D341Med (cell line): Measurements from ENCODE around the gene AJM1.

ENCODE experiments used
- DNase-seq: peaks from one replicate; pipeline ENCODE4 v3.0.0; 2012; ENCODE audit warnings: low spot score

Gene AJM1

DNA sequence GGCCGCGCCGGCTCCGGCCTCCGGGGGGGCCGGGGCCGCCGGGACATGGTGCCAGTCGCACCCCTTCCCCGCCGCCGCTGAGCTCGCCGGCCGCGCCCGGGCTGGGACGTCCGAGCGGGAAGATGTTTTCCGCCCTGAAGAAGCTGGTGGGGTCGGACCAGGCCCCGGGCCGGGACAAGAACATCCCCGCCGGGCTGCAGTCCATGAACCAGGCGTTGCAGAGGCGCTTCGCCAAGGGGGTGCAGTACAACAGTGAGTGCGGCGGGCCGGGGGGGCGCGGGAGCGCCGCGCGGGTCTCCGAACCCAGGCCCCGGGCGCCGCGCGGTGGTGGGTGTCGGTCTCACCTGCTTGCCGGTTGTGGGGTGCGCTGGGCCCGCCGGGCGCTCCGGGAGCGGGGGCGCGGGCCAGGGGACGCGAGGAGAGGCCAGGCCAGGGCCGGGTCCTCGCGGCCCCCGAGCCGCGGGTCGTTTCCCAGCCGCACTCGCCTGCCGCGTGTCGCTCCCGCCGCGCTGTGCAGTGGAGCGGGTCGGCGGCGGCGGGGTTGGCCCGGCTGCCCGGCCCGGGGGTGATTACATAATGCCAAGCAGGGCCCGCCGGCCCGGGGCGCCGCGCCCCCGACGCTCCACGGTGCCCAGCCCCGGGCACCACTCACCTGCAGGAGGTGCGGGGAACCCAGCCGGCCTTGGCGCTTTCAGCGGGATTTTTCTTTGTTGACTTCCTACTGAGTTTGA lies 34.0 kb upstream of the AJM1 start:
- peak; percentile 76 for DNase-seq

DNA sequence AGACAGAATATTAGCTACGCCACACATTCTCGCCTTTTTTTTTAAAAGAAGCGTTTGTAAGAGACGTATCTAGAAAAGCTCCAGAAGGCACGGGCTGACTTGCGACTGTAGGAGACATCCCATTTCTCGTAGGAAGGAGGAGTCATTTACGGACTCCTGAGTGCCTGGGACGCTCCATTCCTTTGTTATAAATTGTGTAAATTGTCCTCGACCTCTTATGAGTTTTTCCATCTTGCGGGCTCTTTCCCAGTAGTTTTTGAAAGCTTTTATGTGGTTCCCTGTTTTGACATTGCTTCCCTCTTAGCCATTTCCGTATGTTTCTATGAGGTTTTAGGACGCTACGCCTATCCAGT lies 33.5 kb upstream of the AJM1 start:
- no peak for DNase-seq

DNA sequence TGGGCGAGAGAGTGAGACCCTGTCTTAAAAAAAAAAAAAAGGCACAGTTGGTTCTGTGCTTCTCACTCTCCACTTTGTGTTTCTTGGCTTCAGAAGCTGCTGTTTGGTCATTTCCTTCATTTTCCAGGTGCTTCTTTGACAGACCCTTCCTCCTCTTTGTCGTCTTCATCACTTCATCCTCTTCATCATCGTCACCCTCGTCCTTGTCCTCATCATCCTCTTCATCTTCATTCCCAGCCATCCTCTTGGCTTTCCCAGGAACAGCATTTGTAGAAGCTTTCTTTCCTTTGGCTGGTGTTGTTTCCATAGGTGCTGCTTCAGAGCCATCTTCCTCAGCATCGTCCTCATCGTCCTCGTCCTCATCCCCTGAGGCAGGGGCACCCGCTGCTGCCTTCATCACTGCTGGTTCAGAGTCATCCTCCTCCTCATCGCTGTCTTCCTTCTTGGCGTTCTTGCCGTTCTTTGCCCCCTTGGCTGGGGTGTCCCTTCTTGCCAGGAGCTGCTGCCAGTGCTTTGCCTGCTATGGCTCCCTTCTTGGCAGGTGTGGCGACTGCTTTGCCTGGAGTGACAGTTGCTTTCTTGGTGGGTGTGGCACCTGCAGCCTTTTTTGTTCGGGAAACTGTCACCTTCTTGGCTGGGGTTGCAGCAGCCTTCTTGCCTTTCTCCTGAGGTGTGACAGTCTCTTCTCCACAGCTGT lies 27.4 kb upstream of the AJM1 start:
- no peak for DNase-seq

DNA sequence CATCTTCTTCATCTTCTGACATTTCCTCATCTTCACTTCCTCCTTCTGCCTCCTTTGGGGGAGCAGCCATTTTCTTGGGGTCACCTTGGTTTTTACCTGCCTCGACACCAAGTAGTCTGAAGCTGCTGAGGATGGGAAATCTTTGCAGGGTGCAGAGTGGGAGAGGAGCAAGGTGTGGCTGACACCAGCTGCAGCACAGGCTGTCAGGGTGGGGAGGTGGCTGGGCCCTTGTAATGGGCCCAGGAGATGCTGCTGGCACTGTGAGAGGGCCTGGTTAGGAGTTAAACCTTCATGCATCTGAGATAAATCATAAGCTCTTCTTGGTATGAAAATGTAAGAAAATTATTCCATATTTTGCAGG lies 26.9 kb upstream of the AJM1 start:
- no peak for DNase-seq

DNA sequence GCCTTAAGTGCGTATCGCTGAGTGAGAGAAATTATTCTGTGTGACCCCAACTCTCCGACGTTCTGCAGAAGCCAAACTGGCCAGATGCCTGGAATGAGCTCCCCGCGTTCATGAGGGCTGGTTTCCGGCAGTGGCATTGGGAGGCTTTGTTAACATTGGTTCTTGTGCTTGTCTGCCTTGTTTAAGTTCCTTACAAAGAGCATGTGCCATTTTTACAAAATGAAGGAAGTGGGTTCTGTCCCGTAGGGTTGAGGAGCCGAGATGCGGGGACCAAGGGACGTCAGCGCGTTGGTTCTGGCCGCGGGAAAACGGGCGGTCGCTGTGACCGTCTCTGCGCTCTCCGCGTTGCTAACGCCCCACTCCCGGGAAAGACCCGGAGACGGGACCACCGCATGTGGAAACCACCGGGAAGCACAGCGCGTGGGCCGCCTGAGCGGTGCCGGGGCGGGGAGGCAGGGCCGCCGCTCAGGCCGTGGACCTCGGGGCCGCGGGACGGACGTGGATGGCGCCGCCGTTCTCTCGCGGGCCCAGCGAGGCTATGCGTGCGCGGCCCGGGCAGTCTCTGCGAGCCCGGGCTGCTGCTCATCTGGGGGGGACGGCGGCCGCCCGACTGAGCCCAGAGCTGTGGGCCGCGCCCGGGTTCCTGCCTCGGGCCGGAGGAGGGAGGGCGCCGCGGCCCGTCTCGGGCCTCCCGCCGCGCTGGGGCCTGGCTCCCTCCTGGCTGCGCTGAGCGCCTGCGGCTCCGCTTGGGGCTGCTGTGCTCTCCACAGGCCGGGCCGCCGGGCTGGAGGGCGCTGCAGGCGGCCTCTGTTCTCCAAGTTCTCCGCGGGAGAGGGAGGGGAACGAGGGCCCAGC lies 21.1 kb upstream of the AJM1 start:
- no peak for DNase-seq

DNA sequence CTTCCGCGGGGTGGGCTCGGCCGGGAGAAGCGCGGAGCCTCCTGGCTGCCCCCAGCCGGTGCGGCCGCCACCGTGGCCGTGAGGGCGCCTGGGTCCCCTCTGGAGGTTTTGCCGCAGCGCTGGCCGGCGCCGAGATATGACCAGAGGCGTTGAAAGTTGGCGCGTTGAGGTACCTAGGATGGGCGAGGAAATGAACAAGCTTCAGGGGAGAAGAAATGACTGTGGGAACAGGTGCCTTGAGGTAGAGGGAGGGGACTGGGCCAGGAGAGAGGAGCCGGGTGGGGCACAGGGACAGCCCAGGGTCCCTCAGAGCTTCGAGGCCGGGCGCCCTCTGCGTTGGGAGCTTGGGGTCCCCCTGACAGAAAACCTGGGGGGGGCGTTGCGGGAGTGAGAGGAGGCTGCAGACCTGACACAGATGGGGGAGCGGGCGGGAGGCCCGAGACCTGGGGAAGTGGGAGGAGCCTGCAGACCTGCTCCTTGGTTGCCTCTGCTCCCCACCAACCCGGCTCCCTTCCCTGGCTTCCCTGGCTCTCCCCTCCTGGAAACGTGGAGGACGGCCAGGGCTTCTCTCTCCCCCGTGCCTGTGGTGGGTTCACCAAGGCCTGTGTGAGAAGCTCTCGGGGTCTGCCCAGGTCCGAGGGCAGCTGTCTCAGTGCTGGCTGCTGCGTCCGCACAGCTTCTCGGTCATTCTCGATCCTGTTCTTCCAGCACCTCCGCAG lies 20.3 kb upstream of the AJM1 start:
- DNase-seq, result no peak

DNA sequence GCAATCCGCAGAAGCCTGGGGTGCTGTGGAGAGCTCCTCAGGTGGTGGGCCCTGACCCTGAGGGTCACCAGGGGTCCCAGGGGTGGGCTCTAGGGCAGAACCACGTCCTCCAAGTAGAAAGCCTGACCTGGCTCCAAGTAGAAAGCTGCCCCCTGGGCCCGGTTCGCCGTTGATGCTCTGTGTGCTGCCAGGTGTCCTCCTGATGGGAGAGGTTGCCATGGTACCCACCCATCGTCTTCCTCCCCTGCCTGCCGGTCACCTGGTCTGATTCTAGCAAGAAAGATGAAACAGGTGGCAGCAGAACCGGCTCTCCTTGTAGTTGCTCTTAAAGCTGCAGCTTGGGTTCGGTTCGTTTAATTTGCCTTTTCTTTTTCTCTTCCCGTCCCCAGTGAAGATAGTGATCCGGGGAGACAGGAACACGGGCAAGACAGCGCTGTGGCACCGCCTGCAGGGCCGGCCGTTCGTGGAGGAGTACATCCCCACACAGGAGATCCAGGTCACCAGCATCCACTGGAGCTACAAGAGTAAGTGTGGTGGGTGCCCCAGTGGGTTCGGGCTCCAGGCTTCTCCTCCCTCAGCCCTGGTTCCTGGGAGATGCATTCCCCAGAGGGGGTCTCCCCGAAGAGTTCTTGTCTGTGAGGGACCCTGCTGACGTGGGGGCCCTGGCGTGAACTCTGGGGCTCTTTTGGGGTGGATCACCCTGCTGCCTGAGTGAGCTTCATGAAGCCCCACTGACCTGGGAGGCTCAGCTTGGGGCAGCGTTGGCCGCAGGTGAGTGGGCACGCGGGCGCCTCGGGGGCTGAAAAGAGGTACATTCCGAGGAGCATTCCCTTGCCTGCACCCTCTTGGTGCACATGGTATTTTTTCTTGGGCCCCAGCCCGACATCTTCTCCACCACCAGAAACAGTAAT lies 18.9 kb upstream of the AJM1 start:
- no peak for DNase-seq

DNA sequence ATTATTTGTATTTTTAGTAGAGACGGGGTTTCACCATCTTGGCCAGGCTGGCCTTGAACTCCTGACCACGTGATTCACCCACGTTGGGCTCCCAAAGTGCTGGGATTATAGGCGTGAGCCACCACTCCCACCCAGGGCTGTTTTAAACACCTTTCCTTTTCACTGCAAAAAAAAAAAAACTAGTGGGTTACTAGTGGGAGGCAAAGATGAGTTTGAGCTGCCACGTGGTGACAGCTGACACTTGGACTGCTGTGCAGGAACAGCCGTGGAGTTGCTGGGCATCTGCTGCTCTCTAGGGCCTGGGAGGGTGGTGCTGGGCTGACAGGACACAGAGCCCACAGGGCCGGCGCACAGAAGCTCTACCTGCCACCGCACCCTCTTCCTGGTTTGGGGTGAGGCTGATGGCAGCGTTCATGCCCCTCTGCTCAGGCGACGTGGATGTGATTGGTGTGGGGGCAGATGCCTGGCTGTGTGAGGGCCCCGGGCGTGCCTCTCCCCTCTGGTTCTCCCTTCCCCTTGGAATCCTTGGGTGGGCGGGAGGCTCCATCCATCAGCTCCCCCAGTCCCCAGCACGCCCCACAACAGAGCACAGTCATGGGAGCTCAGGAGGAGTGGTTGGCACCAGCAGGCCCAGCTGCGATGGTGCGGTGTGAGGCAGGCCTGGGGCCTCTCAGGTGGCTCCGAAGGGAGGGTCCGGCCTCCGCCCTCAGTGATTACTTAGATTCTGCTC lies 17.6 kb upstream of the AJM1 start:
- DNase-seq, result no peak

DNA sequence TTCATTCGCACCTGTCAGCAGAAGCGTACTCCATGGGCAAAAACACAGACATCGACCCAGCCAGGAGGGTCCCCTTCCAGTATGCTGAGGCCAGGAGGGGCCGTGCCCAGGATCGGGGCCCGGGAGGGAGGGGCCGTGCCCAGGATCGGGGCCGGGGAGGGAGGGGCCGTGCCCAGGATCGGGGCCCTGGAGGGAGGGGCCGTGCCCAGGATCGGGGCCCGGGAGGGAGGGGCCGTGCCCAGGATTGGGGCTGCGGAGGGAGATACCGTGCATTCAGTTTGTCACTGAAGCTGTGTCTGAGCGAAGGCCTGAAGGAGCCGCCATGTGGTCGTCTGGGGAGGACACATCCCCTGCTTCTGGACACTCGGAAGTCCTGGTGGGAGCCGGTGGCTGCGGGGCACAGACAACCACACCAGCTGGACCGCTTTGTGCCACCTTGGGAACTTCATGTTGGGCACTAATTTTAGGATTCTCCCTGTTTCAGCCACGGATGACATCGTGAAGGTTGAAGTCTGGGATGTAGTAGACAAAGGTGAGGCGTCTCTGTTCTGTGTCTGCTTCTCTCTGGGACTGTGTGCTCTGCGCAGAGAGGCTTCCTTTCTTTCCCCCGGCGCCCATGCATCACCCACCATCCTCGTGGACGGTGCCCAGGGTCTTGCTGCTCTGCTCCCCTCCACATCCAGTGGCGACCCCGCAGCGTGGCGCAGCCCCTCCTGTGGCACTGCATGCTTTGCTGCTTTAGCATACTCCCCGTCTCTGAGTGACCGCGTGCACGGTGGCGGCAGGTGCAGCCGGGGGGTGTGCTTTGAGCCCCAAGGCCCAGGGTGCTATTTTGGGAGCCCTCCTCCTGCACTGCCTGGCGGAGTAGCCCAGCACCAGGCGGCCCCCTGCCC lies 16.7 kb upstream of the AJM1 start:
- DNase-seq, result no peak

DNA sequence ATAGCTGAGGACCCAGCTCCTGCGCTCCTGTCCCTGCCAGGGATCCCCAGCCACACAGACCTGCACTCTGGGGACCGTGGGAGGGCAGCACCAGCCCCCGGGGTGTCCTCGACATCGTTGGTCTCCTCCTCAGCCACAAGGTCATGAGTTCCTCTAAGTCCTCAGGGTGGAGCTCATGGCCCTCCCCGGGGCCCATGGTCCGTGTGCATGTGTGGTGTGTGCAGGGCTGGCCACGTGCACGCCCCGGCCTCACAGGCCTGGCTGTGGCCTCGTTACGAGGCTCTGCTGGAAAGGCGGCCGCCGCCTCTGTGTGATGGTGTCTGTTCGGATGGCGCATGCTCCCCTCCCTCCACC lies 16.1 kb upstream of the AJM1 start:
- no peak for DNase-seq

DNA sequence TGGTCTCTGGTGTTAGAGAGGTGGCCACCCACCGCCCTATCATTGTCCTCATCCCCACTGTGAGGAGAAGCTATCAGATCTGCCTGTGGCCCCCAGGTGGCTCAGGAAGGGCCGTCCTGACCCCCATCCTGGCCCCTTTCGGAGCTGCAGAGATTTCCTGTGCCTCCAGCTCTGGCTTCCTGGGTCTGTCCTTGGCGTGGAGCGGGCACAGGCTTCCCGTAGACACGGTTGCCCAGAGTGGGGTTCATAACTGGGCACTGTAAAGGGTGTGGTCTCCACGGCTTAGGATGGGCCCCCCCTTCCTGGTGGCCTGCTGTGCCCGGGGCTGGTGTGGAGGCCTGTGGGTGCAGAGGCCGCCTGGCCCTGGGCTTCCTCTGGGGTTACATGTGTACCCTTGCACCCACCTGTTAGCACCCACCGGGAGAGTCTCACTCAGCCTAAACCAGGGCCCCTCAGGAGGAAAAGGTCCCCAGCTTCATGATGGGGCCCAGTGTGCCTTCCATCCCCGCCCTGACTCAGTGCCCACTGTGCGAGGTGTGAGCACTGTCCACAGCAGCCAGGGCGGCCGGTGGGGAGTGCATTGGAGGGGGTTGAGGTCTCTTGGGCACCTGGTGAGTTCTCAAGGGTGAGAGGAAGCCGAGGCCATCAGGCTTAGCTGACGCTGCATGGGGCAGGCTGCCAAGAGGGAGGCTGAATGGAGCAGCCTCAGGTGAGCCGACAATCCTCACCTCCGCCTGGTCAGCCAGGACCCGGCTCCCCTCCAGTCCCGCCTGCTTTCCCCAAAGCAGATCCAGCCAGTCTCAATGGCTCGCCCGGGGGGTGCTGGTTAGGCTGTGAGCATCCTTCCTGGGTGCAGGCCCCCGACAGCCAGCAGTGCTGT lies 15.3 kb upstream of the AJM1 start:
- DNase-seq, result no peak

DNA sequence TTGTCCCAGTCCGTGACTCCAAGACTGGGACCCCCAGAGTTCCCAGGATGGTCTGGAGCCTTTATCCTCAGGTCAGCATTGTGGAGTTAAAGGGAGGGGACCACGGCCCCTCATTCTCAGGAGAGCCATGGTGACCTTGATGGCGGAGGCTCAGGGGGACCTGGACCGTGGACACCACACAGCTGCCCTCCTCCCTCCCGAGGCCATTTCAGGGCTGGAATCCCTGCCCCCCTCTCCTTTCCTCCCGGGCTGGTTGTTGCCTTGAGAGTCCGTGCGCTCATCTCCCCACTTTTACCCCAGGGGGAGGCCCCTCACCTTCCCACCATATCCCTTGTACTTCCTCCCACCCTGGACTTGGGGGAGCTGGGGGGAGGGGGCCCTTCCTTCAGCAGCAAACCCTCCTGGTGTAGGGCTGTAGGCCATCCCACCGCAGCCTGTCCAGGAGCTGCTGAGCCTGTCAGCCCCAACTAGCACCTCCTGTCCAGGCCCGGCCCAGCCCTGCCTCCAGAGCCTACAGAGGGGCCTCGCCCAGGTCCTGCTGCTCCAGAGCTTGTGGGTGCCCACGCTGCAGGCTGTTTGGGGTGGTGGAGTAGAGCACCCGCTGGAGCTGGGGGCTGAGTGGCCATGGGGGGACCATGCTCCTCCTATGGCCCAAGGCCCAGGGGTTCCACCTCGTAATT lies 14.3 kb upstream of the AJM1 start:
- no peak for DNase-seq

DNA sequence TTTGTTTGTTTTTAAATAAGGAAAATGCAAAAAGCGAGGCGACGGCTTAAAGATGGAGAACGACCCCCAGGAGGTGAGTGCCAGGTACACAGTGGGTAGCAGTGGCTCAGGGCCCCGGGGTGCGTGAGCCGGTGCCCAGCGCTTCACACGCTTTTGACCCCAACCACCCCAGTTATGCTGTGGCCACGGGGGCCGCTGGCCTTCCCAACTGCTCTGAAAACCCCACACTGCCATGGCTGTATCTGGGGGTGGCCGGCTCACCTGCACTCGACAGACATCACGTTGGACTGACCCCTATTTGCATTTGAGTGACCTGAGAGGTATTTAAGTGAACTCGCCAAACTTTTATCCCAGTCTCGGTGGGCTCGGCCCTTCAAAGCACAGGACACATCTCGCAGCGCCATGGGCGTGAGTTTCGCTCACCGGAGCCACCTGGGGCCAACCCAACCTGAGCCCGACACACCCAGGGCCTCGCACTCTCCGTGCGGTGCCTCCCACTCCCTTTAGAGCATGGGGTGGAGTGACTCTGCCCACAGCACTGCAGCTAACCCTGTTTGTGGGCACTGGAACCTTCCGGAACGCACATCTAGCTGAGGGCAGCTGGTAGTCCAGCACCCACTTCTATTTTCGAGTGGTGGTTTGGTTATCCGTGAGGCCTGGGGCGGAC lies 13.7 kb upstream of the AJM1 start:
- no peak for DNase-seq

DNA sequence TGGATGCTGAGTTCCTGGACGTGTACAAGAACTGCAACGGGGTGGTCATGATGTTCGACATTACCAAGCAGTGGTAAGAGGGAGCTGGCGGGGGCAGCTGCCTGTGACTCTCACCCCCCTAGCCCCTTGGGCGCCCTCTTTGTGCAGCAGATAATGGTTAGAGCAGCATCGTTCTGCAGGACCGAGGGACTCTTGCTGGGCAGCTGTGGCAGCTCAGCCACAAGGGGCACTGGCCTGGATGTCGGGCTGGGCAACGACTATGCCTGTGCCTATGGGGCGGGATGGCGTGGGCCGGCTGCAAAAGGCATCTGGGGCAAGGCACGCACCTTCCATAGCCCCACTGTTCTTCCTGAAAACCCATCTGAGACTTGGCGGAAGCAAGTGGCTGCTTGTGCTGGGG lies 12.9 kb upstream of the AJM1 start:
- DNase-seq, result no peak

DNA sequence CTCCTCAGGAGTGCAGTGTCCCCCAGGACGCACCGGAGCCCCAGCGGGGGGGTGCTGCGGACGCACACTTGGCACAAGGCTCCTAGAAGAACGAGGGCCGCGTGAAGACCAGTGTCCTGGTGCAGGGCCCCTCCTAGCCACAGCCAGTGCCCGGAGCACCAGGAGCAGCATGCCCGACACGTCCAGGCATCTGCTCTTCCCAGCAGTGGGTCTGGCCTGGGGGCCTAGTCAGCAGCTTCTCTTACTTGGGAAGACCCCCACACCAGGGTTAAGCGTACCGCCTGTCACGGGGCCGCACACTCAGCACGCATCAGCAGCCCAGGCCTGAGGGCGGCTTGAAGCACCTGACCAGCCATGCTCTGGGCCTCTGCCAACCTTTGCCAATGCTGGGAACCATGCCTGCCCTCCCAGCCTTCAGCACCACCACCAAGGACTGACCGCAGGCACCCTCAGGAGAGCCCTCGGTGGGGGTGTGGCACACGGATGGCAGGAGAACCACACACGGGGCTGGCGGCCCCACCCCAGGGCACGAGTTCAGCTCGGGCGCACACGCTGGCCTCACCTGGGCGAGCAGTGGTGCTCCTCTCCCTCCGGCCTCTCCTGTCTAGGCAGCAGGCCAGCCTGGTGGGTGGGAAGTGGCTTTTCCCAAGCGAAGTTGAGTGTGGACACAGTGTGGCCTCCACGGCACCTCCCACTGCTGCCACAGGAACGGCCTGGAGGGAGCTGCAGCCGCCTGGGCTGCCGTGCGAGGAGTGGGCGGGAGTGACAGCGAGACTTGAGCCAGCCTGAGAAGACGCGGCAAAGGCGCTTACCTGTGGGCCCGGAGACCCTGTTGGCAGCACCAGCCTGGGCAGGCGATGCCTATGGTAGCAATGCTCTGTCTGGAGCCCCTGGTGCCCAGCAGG lies 12.0 kb upstream of the AJM1 start:
- DNase-seq, result no peak

DNA sequence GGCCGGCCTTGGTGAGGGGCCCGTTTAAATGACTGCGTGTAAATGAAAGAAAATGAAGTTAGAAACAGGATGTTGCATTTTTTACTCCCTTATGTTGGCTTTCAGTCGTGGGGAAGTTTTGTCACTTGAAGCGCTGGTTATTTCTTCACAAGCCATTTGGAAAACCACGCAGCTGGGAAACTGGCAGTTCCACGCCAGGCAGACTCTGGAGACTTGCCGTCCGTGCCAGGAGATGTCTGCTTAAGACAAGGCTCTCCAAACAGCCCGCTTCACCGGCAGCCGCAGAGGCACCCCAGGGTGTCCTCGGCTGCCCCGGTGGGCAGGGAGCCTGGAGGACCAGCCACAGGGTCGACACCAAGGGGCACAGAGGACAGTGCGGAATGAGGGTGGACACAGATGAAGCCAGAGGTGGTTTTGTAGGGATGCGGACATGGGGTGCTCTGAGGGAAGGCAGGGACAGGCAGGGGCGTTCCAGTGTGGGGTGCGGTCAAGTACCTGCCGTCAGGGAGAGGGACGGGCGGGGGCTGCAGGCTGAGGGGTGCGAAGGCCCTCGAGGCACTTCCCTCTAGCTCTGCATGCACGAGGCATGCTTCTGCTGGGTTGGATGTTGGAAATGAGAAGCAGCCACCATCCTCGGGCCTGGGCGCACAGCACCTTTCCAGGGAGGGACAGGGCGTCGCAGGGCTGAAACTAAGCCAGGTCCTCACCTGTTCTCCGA lies 11.1 kb upstream of the AJM1 start:
- DNase-seq, result no peak
